ENCODE measurements around the gene TSPAN33.

TSPAN33 gene

GRCh38 chr7:129144095-129144833 lies at the start of gene TSPAN33:
Gene TSPAN33 (plus strand): TSS chr7:129144707. CDS start chr7:129144981, 274 bp downstream.
- peak within 1 kb of the TSS; percentile 50 for H3K27ac ChIP-seq
- no peak for TF ChIP-seq CTCF (conservative IDR thresholded peaks at IDR 0.05)
- TF ChIP-seq ZFX (IDR thresholded peaks at IDR 0.05) = no peak

- H3K27ac ChIP-seq = no peak overlapping the region
- TF ChIP-seq ZFX (IDR thresholded peaks at IDR 0.05) (no peak), CTCF (conservative IDR thresholded peaks at IDR 0.05) (no peak)
Observed at GRCh38 chr7:129095258-129095657, 49.2 kb upstream of the TSPAN33 start.

- H3K27ac ChIP-seq = no peak overlapping the region
- TF ChIP-seq ZFX (IDR thresholded peaks at IDR 0.05) = no peak
- no peak for TF ChIP-seq CTCF (conservative IDR thresholded peaks at IDR 0.05)
Observed at GRCh38 chr7:129098409-129099084, 46.0 kb upstream of the TSPAN33 start.

- H3K27ac ChIP-seq = no peak overlapping the region
- TF ChIP-seq CTCF (conservative IDR thresholded peaks at IDR 0.05) = no peak
- no peak for TF ChIP-seq ZFX (IDR thresholded peaks at IDR 0.05)
Observed at GRCh38 chr7:129100827-129101166, 43.7 kb upstream of the TSPAN33 start.

GRCh38 chr7:129101746-129102145 lies 42.8 kb upstream of the TSPAN33 start:
- no peak overlapping the region for H3K27ac ChIP-seq
- TF ChIP-seq ZFX (IDR thresholded peaks at IDR 0.05) (no peak), CTCF (conservative IDR thresholded peaks at IDR 0.05) (no peak)

- TF ChIP-seq CTCF (conservative IDR thresholded peaks at IDR 0.05) (no peak), ZFX (IDR thresholded peaks at IDR 0.05) (no peak)
- no peak overlapping the region for H3K27ac ChIP-seq
Observed at GRCh38 chr7:129103561-129104324, 40.8 kb upstream of the TSPAN33 start.

- no peak overlapping the region for H3K27ac ChIP-seq
- TF ChIP-seq CTCF (conservative IDR thresholded peaks at IDR 0.05) = no peak
- no peak for TF ChIP-seq ZFX (IDR thresholded peaks at IDR 0.05)
Observed at GRCh38 chr7:129108581-129108980, 35.9 kb upstream of the TSPAN33 start.

Data from C4-2B (cell line).